HG02852 (cell line): Measurements from ENCODE around the gene CDH15.
A peak's percentile ranks its signal among the peaks of the same experiment; 100 is the strongest.

Source experiments
- ATAC-seq: cut with Tn5 transposase; IDR thresholded peaks from one replicate; pipeline ENCODE4 v1.9.1; 2021; ENCODE audit warnings: mild to moderate bottlenecking, moderate library complexity; ENCODE audit not compliant: unreplicated experiment

Gene CDH15

DNA sequence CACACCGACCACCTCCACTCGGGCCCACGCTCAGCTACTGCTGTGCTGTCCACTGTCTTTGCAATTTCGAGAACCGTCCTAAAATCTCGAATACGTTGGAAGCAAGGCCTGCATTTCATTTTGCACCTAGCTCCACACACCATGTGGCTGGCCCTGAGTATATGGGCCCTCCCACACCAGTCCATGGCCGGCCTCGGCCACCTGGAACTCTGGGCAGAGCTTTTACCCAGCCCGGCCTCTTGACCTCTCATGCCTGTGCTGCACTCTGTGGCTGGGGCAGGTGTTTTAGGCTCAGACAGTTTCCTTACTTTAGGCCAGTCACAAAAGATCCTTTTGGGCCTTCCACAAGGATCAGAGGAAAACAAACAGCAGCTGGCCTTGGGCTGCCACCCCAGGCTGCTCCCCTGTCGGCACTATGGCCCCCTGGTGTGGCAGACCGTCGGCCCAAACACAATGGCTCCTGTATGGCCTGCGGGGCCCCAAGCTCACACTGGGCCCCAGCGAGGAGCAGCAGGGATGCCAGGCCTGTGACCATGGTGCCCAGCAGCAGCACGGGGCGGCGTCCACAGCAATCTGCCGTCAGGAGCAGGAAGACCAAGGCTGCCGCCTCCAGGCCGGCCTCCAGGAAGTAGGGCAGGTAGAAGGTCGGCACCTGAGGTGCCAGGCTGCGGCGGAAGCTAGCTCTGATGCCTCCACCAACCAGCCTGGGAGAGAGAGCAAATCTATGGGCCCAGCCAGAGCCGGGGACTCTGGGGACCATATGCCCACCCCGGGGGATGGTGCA, 26.3 kb downstream of the CDH15 start:
- ATAC-seq = no peak

DNA sequence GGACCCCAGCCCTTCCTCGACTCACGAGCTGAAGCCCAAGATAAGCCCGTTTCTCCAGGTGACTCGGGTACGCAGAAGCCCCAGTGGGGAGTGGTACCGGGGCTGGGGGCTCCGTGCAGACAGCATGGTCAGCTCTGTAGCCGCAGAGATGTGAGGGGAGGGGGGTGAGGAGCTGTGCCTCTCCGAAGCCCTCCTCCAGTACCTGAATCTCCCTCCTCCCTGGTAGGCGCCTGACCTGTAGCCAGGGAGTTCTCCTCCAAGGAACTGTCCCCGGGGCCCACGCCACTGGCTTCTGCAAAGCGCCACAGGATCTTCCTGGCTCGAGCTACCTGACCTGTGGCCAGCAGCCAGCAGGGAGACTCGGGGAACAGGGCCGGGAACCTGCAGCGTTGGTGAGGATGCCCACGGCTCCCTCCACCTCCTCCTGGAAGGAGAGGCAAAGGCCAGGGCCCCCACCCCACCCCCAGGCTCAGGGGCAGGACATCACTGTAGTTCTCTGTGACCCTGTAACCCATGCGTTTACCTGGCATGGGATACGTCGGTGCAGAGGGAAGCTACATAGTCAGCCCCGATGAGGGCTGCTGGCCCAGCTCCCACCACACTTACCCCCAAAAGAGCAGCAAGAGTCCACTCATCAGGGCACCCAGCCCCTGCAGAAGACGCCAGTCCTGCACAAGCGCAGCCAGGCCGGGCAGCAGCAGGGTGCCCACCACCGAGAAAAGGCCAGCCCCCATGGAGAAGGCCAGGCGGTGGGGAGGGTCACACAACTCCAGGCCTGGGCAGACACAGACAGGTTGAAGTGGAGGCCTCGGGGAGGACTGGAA, 27.1 kb downstream of the CDH15 start:
- ATAC-seq = no peak

DNA sequence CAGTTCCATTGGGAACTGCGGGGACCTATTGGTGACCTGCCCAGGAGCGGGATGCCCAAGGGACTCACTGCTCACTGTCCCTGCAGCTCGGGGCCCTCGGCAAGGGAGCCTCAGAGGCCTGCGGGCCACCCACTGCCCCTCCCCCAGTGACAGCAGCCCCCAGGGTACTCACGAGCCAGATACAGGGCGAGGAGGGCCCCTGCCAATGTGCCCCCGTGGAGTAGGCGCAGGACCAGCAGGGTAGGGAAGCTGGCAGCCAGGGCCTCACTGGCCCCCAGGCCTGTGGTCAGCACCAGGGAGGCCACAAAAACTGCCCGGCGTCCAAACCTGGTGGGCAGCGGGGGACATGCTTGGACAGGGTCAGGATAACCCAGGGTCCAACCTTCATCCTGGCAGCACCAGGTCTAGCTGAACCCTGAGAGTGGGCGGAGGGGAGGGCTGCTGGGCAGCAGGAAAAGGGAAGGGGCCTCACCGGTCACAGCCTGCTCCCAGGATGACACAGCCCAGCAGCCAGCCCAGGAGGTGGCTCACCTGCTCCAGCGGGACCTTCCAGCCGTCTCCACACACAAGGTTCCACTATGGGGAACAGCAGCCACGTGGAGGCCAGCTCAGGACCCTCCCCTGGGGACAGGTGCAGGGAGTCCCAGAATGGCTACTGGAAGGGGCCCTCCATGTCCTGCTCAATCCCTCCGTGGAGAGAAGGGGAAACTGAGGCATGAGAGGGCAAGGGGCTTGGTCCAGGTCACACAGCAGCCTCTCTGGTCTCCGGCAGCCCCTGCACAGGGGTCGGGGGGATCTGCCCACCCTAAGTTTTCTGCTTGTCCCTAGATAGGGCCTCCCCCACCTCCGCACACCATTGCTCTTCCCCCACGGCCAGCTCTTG, 27.9 kb downstream of the CDH15 start:
- no peak for ATAC-seq

DNA sequence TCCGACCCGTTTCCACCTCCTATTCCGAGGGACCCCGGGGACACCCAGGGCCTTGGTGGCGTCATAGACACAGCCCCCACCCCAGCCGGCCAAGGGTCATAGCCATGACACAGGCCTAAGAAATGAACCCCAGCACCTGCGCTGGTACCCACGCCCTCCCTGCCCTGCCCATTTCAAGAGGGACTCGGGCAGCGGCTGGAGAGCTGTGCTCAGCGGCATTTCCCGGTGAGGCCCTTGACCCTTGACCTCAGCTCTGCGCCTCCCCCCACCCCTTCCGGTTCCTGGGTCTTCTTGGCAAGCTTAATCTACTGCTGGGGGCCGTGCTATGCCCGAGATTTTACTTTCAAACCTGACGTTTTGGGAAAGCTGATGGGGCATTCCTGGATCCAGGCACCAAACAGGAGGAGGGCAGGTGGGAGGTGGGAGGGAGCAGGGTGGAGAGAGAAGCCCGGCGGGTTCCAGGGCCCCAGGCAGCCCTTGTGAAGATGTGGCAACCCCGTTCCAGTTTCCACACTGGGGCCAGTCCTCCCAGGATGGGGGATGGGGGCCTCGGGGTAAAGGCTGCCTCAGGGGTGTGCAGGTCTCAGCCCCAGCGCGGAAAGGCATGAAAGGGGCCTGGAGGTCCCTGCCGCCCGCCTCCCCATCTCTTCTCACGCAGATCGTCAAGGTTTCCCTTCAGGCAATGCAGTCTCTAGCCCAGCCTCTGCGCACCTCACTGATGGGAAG, 28.7 kb downstream of the CDH15 start, which contains the start of gene SLC22A31:
TSS of gene SLC22A31 (minus strand) at position 414 of the 726 bp plus-strand sequence. CDS start at position 378, 36 bp downstream.
- no peak for ATAC-seq

DNA sequence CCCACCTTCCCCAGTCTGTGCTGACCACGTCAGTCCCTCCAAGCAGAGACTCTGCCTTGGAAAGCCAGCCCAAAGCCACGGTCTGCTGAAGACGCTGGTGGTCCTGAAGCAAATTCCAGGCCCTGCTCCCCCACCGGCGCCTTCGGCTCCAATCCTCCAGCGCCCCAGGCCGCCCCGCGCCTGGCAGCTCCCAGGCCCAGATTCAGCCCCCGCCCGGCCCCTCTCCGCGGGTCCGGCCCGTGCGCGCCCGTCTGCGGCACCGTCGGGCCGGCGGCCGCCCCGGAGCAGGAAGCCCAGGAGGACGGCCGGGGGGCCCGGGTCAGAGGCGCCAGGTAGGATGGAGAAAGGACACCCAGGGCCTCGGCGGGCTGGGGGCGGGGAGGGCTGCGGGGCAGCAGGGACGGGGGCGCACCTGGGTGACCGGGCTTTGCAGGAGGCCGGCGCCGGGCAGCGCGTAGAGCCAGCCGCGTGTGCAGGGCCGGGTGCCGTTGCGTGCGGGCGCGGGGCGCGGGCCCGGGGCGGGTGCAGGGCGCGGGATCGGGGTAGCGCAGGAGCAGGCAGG, 29.4 kb downstream of the CDH15 start:
- ATAC-seq = no peak

DNA sequence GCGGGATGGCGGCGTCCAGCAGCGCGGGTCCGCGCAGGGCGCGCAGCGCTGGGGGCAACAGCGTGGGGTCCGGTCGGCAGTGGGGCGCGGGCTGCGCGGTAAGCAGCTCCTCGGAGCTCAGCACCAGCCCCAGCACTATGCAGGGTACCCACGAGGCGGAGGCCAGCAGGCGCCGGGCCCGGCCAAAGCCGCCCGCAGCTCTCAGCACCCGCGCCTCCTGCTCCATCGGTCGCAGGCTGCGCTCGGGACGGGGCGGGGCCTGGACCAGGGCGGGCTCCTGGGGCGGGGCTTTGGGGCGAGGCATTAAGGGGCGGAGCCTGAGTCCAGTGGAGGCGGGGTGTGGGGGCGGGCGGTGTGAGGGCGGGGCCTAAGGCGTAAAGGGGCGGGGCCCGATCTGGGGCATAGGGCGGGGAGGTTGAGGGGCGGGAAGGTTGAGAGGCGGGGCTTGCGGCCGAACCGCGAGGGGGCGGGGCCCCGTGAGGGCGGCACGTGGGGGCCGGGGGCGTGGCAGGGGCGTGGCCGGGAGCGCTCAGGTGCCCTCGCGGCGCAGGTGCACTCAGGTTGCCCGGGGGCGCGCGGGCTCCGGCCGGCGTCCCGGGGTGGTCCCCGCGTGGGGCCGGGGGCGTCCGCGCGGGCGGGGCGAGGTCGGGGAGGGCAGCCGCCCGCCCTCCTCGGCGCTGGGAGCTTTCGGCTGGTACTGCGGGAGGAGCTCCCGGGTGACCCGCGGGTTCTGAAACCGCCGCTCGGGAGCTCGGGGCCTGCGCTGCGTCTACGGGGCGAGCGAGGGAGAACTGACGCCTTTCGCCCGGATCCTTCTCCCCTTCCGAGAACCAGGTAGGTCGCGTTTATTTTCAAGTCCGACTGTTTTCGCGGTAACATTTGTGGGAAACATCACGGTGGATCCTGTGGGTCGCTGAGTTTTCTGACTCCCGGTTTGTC, 30.2 kb downstream of the CDH15 start:
- no peak for ATAC-seq

DNA sequence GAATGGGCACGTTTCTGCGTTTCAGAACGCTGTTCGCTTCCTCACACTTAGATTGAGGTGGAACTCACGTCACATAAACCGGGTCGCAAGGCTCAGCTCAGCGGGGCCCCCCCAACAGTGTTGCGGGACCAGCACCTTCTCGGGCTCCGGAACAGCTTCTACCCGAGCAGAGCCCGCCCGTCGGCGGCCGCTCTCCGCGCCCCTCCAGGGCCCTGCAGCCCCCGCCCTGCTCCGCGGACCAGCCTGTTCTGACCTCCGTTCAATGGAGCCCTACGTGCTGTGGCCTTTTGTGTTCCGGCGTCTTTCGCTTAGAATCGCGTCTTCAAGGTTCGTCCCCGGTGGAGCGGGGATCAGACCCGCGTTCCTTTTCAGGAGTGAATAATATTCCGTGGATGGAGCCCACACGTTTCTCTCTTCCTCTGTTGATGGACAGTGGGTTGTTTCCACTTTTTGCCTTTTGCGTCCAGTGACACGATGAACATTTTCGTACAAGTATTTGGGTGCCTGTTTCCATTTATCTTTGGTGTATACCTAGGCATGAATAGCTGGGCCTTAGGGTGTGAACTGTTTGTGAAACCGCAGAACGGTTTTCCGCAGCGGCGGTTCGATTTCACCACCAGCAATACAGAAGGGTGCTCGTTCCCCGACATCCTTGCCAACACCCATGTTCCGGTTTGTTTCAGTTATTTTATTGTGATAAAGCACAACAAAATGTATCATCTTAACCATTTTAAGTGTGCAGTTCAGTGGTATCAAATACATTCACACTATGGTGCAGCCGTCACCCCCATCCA, 31.1 kb downstream of the CDH15 start:
- ATAC-seq = no peak

DNA sequence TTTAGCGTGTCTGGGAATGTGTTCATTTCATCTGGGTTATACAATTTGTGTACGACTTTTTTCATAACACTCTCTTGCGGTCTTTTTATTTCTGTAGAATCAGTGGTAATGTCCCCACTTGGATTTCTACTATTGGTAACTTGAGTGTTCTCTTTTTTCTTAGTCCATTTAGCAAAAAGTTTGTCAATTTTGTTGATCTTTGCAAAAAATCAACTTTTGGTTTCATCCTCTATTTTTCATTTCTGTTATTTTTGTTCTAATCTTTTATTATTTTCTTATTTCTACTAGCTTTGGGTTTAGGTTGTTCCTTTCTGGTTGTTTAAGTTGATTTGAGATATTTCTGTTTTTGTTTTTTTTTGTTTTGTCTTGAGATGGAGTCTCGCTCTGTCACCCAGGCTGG, 36.4 kb downstream of the CDH15 start:
- ATAC-seq = no peak

DNA sequence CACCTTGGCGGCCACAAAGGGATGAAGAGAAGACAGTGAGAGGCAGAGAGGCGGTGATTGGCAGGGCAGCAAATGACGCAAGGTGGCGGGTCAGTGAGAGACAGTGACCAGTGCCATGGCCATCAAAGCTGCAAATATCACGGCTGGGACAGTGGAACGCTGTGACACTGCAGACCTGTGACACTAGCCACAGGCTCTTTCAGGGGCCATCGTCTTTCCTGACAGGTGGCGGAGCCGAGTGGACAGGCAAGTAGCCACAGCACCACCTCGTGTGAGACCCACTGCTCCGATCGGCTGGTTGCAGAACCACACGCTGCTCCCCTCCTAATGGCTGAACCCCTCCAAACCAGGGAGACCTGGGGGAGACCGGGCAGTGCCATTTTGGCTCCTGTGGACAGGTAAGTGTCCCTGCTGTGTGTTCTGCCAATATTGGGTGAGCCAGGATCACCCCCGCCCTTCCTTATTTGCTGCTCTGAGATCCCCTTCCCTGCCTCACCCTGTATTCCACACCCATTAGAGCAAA, 38.0 kb downstream of the CDH15 start:
- no peak for ATAC-seq

DNA sequence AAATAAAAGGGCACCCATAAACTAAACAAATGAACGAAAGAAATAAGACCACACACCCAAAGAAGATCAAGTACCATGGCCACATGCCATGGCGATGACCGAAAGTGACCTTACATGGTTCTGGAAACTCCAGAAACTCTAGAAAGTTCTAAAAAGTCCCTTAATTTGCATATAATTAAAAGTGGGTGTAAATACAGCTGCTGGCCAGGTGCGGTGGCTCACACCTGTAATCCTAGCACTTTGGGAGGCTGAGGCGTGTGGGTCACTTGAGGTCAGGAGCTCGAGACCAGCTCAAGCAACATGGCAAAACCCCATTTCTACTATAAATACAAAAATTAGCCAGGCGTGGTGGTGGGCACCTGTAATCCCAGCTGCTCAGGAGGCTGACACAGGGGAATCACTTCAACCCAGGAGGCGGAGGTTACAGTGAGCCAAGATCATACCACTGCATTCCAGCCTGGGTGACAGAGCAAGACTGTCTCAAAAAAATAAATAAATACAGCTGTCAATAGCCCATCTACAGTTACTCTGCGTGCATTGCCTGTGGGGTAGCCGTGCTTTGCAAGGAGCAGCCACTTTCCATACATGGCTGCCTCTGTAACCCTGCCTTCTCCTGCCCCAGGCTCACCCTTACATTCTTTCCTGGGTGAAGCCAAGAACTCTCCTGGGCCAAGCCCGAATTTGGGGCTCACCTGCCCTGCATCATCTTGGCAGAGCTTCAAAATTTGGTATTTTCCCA, 38.8 kb downstream of the CDH15 start:
- no peak for ATAC-seq

DNA sequence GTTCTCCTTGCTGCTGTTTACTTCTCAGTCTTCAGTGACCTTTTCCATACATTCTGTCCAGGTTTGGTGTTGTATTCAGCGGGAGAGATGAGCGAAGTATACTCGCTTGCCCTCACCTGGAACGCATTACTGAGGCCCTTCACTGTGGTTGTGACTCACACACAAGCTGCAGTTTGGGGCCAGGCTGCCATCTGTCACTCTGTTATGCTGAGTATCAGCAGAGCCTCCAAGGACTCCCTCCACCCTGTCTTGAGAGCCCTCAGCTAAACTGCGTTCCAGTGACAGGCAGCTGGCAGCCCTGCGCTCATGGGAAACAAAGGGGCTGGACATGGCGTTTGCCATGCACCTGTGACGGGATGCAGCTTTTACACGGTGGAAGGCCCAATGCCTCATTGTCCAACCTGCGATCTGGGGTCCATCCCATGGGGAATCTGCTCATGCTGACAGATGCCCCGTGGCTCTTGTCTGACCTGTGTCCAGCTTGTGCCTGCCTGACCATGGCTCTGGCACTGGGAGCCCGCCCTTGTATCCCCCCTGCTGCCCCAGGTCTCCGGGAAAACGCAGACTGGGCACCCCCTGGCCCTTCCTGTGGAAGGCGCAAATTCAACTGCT, 39.5 kb downstream of the CDH15 start:
- no peak for ATAC-seq

DNA sequence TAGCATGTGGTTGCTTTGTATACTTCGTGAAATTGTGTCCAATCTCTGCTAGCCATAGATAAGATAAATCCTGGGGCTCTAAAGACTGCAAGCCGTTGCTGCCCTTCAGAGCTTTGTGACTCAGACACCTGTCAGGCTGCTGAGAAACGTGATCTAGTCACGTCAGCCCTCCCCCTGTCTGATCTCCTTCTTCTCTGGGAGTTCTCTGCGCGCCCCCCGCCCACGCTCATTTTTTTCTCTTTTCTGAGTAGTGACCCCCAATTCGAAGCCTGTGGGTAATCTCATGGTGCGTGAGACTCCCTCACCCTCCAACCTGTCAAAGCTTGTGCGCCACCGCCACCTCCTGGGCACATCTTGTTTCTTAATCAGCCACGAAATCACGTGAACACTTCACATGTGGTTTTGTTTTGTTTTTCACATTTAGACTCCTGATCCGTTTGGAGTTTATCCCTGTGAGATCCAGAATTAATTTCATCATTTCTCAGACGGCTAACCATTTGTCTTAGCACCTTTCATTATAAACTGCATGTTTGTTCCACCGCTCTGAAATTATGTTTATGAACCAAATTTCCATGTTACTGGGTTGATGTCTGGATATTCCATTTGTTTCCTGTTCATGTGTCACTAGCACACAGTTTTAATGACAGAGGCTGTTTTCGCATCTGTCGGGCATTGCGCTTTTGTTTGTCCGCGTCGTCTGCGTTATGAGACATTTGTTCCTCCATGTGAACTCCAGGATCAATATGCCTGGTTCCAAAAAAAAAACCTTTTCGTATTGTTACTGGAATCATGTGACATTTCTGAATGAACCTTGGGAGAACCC, 45.0 kb downstream of the CDH15 start:
- peak; percentile 41 for ATAC-seq

DNA sequence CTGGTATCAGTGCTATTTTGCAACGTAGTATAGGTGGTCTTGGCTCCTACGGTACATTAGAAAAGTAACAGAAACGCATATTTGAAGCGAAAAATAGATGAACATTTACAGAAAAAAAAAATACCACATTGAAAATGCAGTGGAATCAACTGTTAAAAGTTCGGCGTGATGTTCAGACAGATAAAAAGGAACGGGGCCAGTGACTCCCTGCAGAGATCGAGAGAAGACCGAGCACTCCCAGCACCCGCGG, 45.5 kb downstream of the CDH15 start:
- no peak for ATAC-seq

DNA sequence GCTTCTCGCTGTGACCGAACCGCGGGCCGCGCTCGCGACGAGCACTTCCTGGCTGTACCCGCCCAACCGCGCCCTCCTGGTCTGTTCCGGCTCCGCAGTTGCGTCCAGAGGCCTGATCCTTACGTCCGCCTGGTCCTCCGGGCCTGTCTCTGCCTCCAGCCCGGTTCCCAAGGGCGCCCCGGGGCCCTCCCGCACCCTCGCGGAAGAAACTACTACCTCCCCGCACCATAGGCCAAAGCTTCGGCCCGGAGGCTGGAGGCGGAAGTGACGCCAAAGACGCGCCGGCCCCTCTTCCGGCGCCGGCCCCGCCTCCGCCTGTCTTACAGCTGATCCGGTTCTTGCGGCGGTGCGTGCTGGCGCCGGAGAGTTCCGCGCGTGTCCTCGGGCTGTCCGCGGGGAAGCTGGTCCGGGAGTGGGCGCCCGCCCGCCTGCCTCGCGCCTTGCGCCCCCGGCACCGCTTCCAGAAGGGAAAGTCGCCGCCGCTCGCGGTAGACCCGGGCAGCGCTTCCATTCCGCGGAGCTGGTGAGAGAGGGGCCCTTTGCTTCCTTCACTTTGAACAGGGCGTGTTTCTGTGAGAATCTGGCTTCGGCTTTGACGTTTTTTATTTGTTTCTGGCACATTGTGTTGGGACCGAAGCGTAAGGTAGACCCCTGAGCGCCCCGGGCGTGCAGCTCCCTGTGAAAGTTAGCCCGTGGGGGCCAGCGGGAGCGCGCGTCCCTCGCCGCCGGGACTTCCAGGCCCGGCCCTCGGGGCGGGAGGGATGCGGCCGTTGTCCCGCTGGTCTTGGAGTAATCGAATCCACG, 46.0 kb downstream of the CDH15 start, which contains the start of gene ZNF778:
TSS of gene ZNF778 (plus strand) at position 316 of the 804 bp plus-strand sequence. CDS start 3,425 bp downstream, outside the sequence.
- ATAC-seq = peak; percentile 88

DNA sequence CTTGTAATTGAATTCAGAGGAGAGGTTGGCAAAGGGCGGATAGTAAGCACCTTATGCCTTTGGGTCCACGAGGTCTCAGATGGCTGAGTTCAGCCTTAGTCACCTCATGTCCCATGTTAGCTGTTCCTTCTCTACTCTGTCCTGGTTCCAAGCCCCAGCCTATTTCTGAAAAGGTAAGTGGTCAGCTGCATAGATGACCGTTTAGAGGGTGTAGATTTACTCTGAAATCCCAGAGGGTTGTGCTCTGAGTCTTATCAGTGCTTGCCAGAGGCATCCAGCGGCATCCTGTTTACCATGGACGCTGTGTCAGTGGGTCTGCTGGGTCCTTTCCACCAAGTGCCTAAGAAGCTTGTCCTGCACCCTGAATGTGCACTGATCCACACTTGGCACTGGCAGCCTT, 47.8 kb downstream of the CDH15 start:
- no peak for ATAC-seq
